GM18498 (cell line): ENCODE results near the gene NELFE.
"Not testable (repeated sequence)": the region's sequence is repeated elsewhere in the genome, so short reads cannot be mapped to it uniquely, and the experiment has no call there.

Experiments used
- ATAC-seq: cut with Tn5 transposase; IDR thresholded peaks from one replicate; pipeline ENCODE4 v1.9.1; 2021; ENCODE audit warnings: mild to moderate bottlenecking, moderate library complexity; ENCODE audit not compliant: unreplicated experiment

The NELFE gene

GRCh38 chr6:31919624-31920303 is 39.0 kb downstream of the NELFE start:
- no peak for ATAC-seq

GRCh38 chr6:31918069-31918720 is 40.6 kb downstream of the NELFE start:
- ATAC-seq = no peak

GRCh38 chr6:31915756-31916155 is 43.0 kb downstream of the NELFE start:
- no peak for ATAC-seq

GRCh38 chr6:31915351-31915750 is 43.4 kb downstream of the NELFE start:
- no peak for ATAC-seq

- ATAC-seq = no peak
These were observed 46.8 kb downstream of the NELFE start for GRCh38 chr6:31911826-31912585.

- not testable (repeated sequence) for ATAC-seq
These were observed 49.5 kb downstream of the NELFE start for GRCh38 chr6:31909298-31909697.

- ATAC-seq = peak; percentile 79
These were observed 50.0 kb downstream of the NELFE start for GRCh38 chr6:31908791-31909190.

- not testable (repeated sequence) for ATAC-seq
These were observed 50.5 kb downstream of the NELFE start for GRCh38 chr6:31908255-31908654.

GRCh38 chr6:31907158-31907813 is 51.5 kb downstream of the NELFE start:
- no peak for ATAC-seq

GRCh38 chr6:31906727-31907126 is 52.0 kb downstream of the NELFE start:
- not testable (repeated sequence) for ATAC-seq

- ATAC-seq = no peak
These were observed 52.6 kb downstream of the NELFE start for GRCh38 chr6:31906122-31906521.

GRCh38 chr6:31905041-31905440 is 53.7 kb downstream of the NELFE start:
- ATAC-seq = no peak

- no peak for ATAC-seq
These were observed 54.8 kb downstream of the NELFE start for GRCh38 chr6:31903957-31904356.
